ENCODE results near the gene FCHO1.

DNA sequence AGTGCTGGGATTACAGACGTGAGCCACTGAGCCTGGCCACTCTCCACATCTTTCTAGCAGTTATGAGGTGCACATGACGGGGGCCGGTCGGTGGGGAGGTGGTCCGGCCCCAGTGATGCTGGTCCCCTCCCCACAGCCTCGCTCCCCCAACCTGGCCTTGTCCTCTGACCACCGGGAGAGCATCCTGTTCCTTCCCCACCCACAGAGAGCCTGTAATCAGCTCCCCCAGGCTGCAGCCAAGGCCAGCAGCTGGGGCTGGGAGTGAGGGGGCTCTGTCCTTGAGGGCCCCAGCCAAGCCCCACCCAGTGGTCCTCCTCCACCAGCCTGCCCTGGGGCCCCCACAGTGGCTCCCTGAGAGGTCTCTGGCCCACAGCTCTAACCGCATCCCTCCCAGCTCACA, 73.1 kb downstream of the FCHO1 start:
- no peak for TF ChIP-seq EP300 (IDR thresholded peaks at IDR 0.05)
- TF ChIP-seq, protein P1, sequence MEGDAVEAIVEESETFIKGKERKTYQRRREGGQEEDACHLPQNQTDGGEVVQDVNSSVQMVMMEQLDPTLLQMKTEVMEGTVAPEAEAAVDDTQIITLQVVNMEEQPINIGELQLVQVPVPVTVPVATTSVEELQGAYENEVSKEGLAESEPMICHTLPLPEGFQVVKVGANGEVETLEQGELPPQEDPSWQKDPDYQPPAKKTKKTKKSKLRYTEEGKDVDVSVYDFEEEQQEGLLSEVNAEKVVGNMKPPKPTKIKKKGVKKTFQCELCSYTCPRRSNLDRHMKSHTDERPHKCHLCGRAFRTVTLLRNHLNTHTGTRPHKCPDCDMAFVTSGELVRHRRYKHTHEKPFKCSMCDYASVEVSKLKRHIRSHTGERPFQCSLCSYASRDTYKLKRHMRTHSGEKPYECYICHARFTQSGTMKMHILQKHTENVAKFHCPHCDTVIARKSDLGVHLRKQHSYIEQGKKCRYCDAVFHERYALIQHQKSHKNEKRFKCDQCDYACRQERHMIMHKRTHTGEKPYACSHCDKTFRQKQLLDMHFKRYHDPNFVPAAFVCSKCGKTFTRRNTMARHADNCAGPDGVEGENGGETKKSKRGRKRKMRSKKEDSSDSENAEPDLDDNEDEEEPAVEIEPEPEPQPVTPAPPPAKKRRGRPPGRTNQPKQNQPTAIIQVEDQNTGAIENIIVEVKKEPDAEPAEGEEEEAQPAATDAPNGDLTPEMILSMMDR (IDR thresholded peaks at IDR 0.05) = no peak

Data from suprapubic skin (tissue), 3 donors.